K562 (cell line): ENCODE data around the gene RNF166. TPM values are rescaled to one million over a fixed set of nuclear protein-coding genes. Genes with fewer than 3 reads are reported as not detected.
A peak's percentile ranks its signal among the peaks of the same experiment; 100 is the strongest.
"Not testable (repeated sequence)": the region's sequence is repeated elsewhere in the genome, so short reads cannot be mapped to it uniquely, and the experiment has no call there.

Experiments
- ATAC-seq: fragments of 200-7000 bp; cut with Tn5 transposase; 3 replicates; pipeline ENCODE4 v1.9.1; 2020; ENCODE audit warnings: moderate library complexity
- BruUV-seq: library from RNA; stranded (reverse); fragments of 400-500 nt; replicated peaks from 2 replicates; lab custom pipeline; 2021; lab: Mats Ljungman, UMichigan
- CTCF ChIA-PET: fragments of 300-600 bp; formaldehyde crosslinking; extraction: SDS; loops from one replicate; lab custom pipeline; 2021; ENCODE audit warnings: low intra/inter-chr PET ratio; lab: Yijun Ruan, JAX
- POLR2A ChIA-PET: fragments of 300-600, 350-650 bp; sonication (Branson Sonifier 250); formaldehyde crosslinking; extraction: SDS; loops from one replicate; lab custom pipeline; 2021; ENCODE audit warnings: antibody characterized with exemption, inconsistent platforms; lab: Yijun Ruan, JAX
- DNase-seq, 4 experiments: peaks; one replicate each; pipeline versions ENCODE4 v3.0.0 to v3.0.0-alpha.2; 2011 to 2018; ENCODE audit warnings: low spot score in 3 of 4, mixed read lengths in 3 of 4; ENCODE audit errors: extremely low read depth in 1 of 4
- FAIRE-seq: peaks from 2 replicates; lab custom pipeline; 2011; peaks lifted over from hg19 to GRCh38; lab: Jason Lieb, UNC
- H2AFZ ChIP-seq: 2 replicates; pipeline ENCODE4 v1.6.0; 2011; ENCODE audit warnings: low read depth, low read length, control low read depth, inconsistent platforms
- H3K27ac ChIP-seq: fragments of 200-600 bp; 3 replicates; pipeline ENCODE4 v1.8.0; 2011; ENCODE audit warnings: low read depth, mild to moderate bottlenecking, control low read depth, inconsistent platforms, low read length, moderate library complexity, mixed read lengths; ENCODE audit errors: extremely low read depth
- H3K27me3 ChIP-seq, 2 experiments: fragments of 300-600 bp in 1 of 2; 2 replicates in 1 of 2; 3 replicates in 1 of 2; pipeline versions ENCODE4 v1.6.0 to v1.8.0; 2011; ENCODE audit warnings: inconsistent platforms in 2 of 2, low read length in 2 of 2, mild to moderate bottlenecking in 1 of 2, mixed read lengths in 1 of 2, moderate library complexity in 1 of 2; ENCODE audit not compliant: control insufficient read depth in 2 of 2, insufficient read depth in 2 of 2
- H3K36me3 ChIP-seq: fragments of 300-600 bp; 3 replicates; pipeline ENCODE4 v1.8.0; 2011; ENCODE audit warnings: mild to moderate bottlenecking, low read length, inconsistent platforms; ENCODE audit not compliant: control insufficient read depth, insufficient read depth
- H3K4me1 ChIP-seq, 2 experiments: fragments of 200-600 bp in 1 of 2; replicated peaks in 1 of 2; 2 replicates in 1 of 2; 3 replicates in 1 of 2; pipeline versions ENCODE4 v1.5.1 to v1.8.0; 2011; ENCODE audit warnings: inconsistent platforms in 2 of 2, low read length in 2 of 2, mild to moderate bottlenecking in 1 of 2, mixed read lengths in 1 of 2, moderate library complexity in 1 of 2; ENCODE audit not compliant: control insufficient read depth in 2 of 2, insufficient read depth in 2 of 2
- H3K4me2 ChIP-seq: 2 replicates; pipeline ENCODE4 v1.6.1; 2011; ENCODE audit warnings: low read length, control low read depth, inconsistent platforms, mixed read lengths; ENCODE audit not compliant: insufficient read depth
- H3K4me3 ChIP-seq: fragments of 200-600 bp; sonication (generic), shearing (Covaris generic); 2 replicates; pipeline ENCODE4 v1.5.1; 2016; ENCODE audit warnings: control low read depth, inconsistent platforms
- H3K79me2 ChIP-seq: fragments of 200-600 bp; 3 replicates; pipeline ENCODE4 v1.8.0; 2011; ENCODE audit warnings: low read length, inconsistent platforms; ENCODE audit not compliant: control insufficient read depth, insufficient read depth
- H3K9ac ChIP-seq, 2 experiments: 2 replicates each; pipeline versions ENCODE4 v1.6.0 to v1.6.1; 2011; ENCODE audit warnings: low read depth in 2 of 2, low read length in 2 of 2, control low read depth in 1 of 2, inconsistent platforms in 1 of 2, mild to moderate bottlenecking in 1 of 2, mixed read lengths in 1 of 2; ENCODE audit not compliant: insufficient read depth in 1 of 2
- H3K9me1 ChIP-seq: one replicate; pipeline ENCODE4 v1.6.0; 2011; ENCODE audit warnings: inconsistent platforms, mild to moderate bottlenecking, low read length, moderate library complexity; ENCODE audit not compliant: control insufficient read depth, insufficient read depth
- H3K9me3 ChIP-seq: replicated peaks from 2 replicates; pipeline ENCODE4 v1.5.1; 2011; ENCODE audit warnings: low read depth, low read length, inconsistent platforms; ENCODE audit not compliant: control insufficient read depth, insufficient read depth
- H4K20me1 ChIP-seq: replicated peaks from 2 replicates; pipeline ENCODE4 v1.6.1; 2011; ENCODE audit warnings: low read length, inconsistent platforms, mixed read lengths; ENCODE audit not compliant: control insufficient read depth, insufficient read depth
- POLR2G ChIP-seq: fragments of 200-400 bp; formaldehyde crosslinking; IDR thresholded peaks from 2 replicates; pipeline ENCODE4 v1.6.1; 2017; ENCODE audit warnings: low read depth, mild to moderate bottlenecking, antibody characterized with exemption, low read length, moderate library complexity
- SIRT6 ChIP-seq: IDR thresholded peaks from one replicate; pipeline ENCODE4 v1.6.1; 2012; ENCODE audit warnings: low read depth, mild to moderate bottlenecking, control low read depth, inconsistent platforms, low read length, moderate library complexity
- ZFP36 ChIP-seq: fragments of 150-350 bp; IDR thresholded peaks from 2 replicates; pipeline ENCODE4 v1.6.1; 2018; ENCODE audit warnings: low read length, low read depth; ENCODE audit not compliant: partially characterized antibody
- WGBS: fragments of 100-300 bp; shearing (Covaris generic); methylation state at CpG from one replicate; pipeline ENCODE4 v1.1.6; 2016; ENCODE audit warnings: low coverage, mixed read lengths; ENCODE audit not compliant: insufficient coverage; ENCODE audit errors: missing lambda C conversion rate; 5-methylcytosine and 5-hydroxymethylcytosine counted together
- in situ Hi-C: fragments of 300-500 bp; cut with MboI; formaldehyde crosslinking; loops from 4 replicates; pipeline ENCODE4 v1.15.0; 2018; ENCODE audit warnings: inconsistent platforms, mixed read lengths
- intact Hi-C: fragments of 100-400 bp; cut with micrococcal nuclease; formaldehyde crosslinking; loops from 2 replicates; pipeline ENCODE4 v1.14.2; 2022
- polyA plus RNA-seq, 8 experiments: library from polyadenylated mRNA; depleted of rRNA in 4 of 8; stranded (reverse) in 5 of 8; unstranded in 3 of 8; fragments of >200 nt; fragmentation: Nextera tagmentation in 2 of 8; fragmentation: Illumina TruSeq in 1 of 8; extraction: Ambion mirVana in 2 of 8; extraction: Trizol in 1 of 8; gene quantifications; 2 replicates each; pipeline versions ENCODE4 v1.2.1 to v1.2.3, GENCODE V29; 2011 to 2014; ENCODE audit warnings: inconsistent platforms in 1 of 8, missing spikeins in 1 of 8
- total RNA-seq, 7 experiments: library from RNA; depleted of rRNA in 6 of 7; stranded (reverse); fragments of >200 nt in 6 of 7; fragmentation: Illumina TruSeq in 2 of 7; extraction: Trizol in 2 of 7; gene quantifications; 2 replicates each; pipeline versions ENCODE4 v1.2.1 to v1.2.3, GENCODE V29; 2011 to 2021; ENCODE audit warnings: low replicate concordance in 1 of 7

The RNF166 gene
- total and polyA plus RNA-seq, 9 of the 15 experiments (the other 6 are each of a cell fraction or from before 2014, with no cell fraction given): 0.56 to 60.3 (median 19.5) TPM

GRCh38 chr16:88669493-88669892, 36.7 kb downstream of the RNF166 start:
- H3K9ac ChIP-seq, H3K27ac ChIP-seq, CTCF ChIA-PET, H3K4me3 ChIP-seq, H3K4me2 ChIP-seq, H3K27me3 ChIP-seq, intact Hi-C loops, ATAC-seq, H3K9me1 ChIP-seq, FAIRE-seq, BruUV-seq, H4K20me1 ChIP-seq, H3K9me3 ChIP-seq, H3K79me2 ChIP-seq, H2AFZ ChIP-seq, in situ Hi-C loops, DNase-seq: not testable (repeated sequence)
- WGBS: 76% methylated on average over 5 of the region's 8 CpGs
- Histone ChIP-seq H3K4me1 (peaks cover 5 to 29% of the 10 kb centered on the region in 2 experiments; a peak in 4 of 5 replicates), H3K36me3 (peaks cover 18% of the 10 kb centered on the region; the same call in 2 of the 3 replicates)
- TF ChIP-seq ZFP36: peak; percentile 61
- POLR2A ChIA-PET: interaction anchor here (0.7 to 1.7 kb wide), 2 partner anchors 18 to 849 kb away, joined by 4 to 9 read pairs; partner anchors contain the start of gene SNAI3

- no peak overlapping the region for H3K4me2 ChIP-seq
- ChIA-PET POLR2A (interaction anchor here (2.0 kb wide), 1 partner anchor 18 kb away, joined by 6 read pairs; no protein-coding TSS in a partner anchor), CTCF (no interaction called here)
- peaks cover 15% of the 10 kb centered on the region; the same call in 2 of the 3 replicates for H3K36me3 ChIP-seq
- H3K4me3 ChIP-seq: no peak overlapping the region
- no TSS peak for BruUV-seq
- FAIRE-seq: no peak
- no peak overlapping the region for H3K27ac ChIP-seq
- peak overlapping the region in 1 of 2 experiments; percentile 79; a peak in 2 of 4 replicates for H3K9ac ChIP-seq
- H2AFZ ChIP-seq: no peak overlapping the region
- TF ChIP-seq SIRT6 (no peak), POLR2G (0 out of 2 replicates have a peak, but pooled peaks have one; percentile 21)
- TF ChIP-seq, all 486 proteins: peak for 1
- Histone ChIP-seq H4K20me1 (no peaks in the 10 kb centered on the region), H3K9me1 (no peaks in the 10 kb centered on the region), H3K9me3 (no peaks in the 10 kb centered on the region), H3K79me2 (peaks cover 26% of the 10 kb centered on the region), H3K27me3 (no peaks in the 10 kb centered on the region), H3K4me1 (peaks cover 5 to 43% of the 10 kb centered on the region in 2 experiments; a peak in 4 of 5 replicates)
- ATAC-seq (no peak), DNase-seq (no peak)
- WGBS: 93% methylated on average over 5 of the region's 5 CpGs
- intact Hi-C loops (no loop called here), in situ Hi-C loops (no loop called here)
These were observed 38.7 kb downstream of the RNF166 start for GRCh38 chr16:88667461-88667860.
